GM12892 (cell line): Measurements from ENCODE around the gene C2orf80.

Experiments used
- POLR2AphosphoS5 ChIP-seq: IDR thresholded peaks from 2 replicates; pipeline ENCODE4 v1.6.1; 2011; ENCODE audit warnings: low read depth, low read length, control low read depth
- TAF1 ChIP-seq: IDR thresholded peaks from 2 replicates; pipeline ENCODE4 v1.6.1; 2011; ENCODE audit warnings: low read depth, mild to moderate bottlenecking, control low read depth, low read length, borderline replicate concordance

- no peak for TF ChIP-seq POLR2AphosphoS5
- TF ChIP-seq TAF1 = no peak
Measured at GRCh38 chr2:208207769-208208168, 17.9 kb upstream of the C2orf80 start.
